ENCODE data around the gene PFDN1. TPM values are rescaled to one million over a fixed set of nuclear protein-coding genes. Genes with fewer than 3 reads are reported as not detected.

PFDN1 gene
- polyA plus RNA-seq, 1 donor: 57.7 TPM

GRCh38 chr5:140299056-140299455 is 3.8 kb downstream of the PFDN1 start:
- no peak overlapping the region for H3K27ac ChIP-seq (ENCODE audit: low read length)
- no peaks in the 10 kb centered on the region for H3K9me3 ChIP-seq (ENCODE audit: control insufficient read depth, low read depth, low read length)
- no peaks in the 10 kb centered on the region for H3K27me3 ChIP-seq (ENCODE audit: control insufficient read depth, insufficient read depth, low read length)
- no peak for DNase-seq
- H3K36me3 ChIP-seq (ENCODE audit: control insufficient read depth, insufficient read depth, low read length): peaks cover 14% of the 10 kb centered on the region
- H3K4me3 ChIP-seq (ENCODE audit: low read length): no peak overlapping the region
- no CpG with 5 or more reads among the region's 5 CpGs for WGBS (ENCODE audit: insufficient coverage, low lambda C conversion rate)
- H3K4me1 ChIP-seq (ENCODE audit: control insufficient read depth, insufficient read depth, low read length): peaks cover 7% of the 10 kb centered on the region

- DNase-seq: no peak
- 33% methylated on average over 1 of the region's 1 CpG for WGBS (ENCODE audit: insufficient coverage, low lambda C conversion rate)
- Histone ChIP-seq H3K27ac (ENCODE audit: low read length) (no peak overlapping the region), H3K4me1 (ENCODE audit: control insufficient read depth, insufficient read depth, low read length) (peaks cover 7% of the 10 kb centered on the region), H3K27me3 (ENCODE audit: control insufficient read depth, insufficient read depth, low read length) (no peaks in the 10 kb centered on the region), H3K4me3 (ENCODE audit: low read length) (no peak overlapping the region), H3K36me3 (ENCODE audit: control insufficient read depth, insufficient read depth, low read length) (peaks cover 14% of the 10 kb centered on the region), H3K9me3 (ENCODE audit: control insufficient read depth, low read depth, low read length) (no peaks in the 10 kb centered on the region)
Measured at GRCh38 chr5:140298183-140298601, 4.7 kb downstream of the PFDN1 start.

- Histone ChIP-seq H3K4me1 (ENCODE audit: control insufficient read depth, insufficient read depth, low read length) (peaks cover 7% of the 10 kb centered on the region), H3K4me3 (ENCODE audit: low read length) (no peak overlapping the region), H3K9me3 (ENCODE audit: control insufficient read depth, low read depth, low read length) (no peaks in the 10 kb centered on the region), H3K27me3 (ENCODE audit: control insufficient read depth, insufficient read depth, low read length) (no peaks in the 10 kb centered on the region), H3K27ac (ENCODE audit: low read length) (no peak overlapping the region), H3K36me3 (ENCODE audit: control insufficient read depth, insufficient read depth, low read length) (peaks cover 14% of the 10 kb centered on the region)
- WGBS (ENCODE audit: insufficient coverage, low lambda C conversion rate): 91% methylated on average over 1 of the region's 5 CpGs
- DNase-seq: no peak
Measured at GRCh38 chr5:140297283-140297682, 5.6 kb downstream of the PFDN1 start.

- Histone ChIP-seq H3K27ac (ENCODE audit: low read length) (no peak overlapping the region), H3K4me1 (ENCODE audit: control insufficient read depth, insufficient read depth, low read length) (peaks cover 5% of the 10 kb centered on the region)
Measured at GRCh38 chr5:140296289-140296688, 6.6 kb downstream of the PFDN1 start.

GRCh38 chr5:140295414-140295813 is 7.5 kb downstream of the PFDN1 start:
- H3K27ac ChIP-seq (ENCODE audit: low read length): no peak overlapping the region
- peaks cover 14% of the 10 kb centered on the region for H3K36me3 ChIP-seq (ENCODE audit: control insufficient read depth, insufficient read depth, low read length)
- peak; percentile 53 to 71 for DNase-seq
- H3K4me1 ChIP-seq (ENCODE audit: control insufficient read depth, insufficient read depth, low read length): peaks cover 5% of the 10 kb centered on the region
- WGBS (ENCODE audit: insufficient coverage, low lambda C conversion rate): 80% methylated on average over 1 of the region's 1 CpG
- no peaks in the 10 kb centered on the region for H3K27me3 ChIP-seq (ENCODE audit: control insufficient read depth, insufficient read depth, low read length)
- no peaks in the 10 kb centered on the region for H3K9me3 ChIP-seq (ENCODE audit: control insufficient read depth, low read depth, low read length)
- H3K4me3 ChIP-seq (ENCODE audit: low read length): no peak overlapping the region

More at GRCh38 chr5:140296289-140296688, 6.6 kb downstream of the PFDN1 start:
- Histone ChIP-seq H3K36me3 (ENCODE audit: control insufficient read depth, insufficient read depth, low read length) (peaks cover 14% of the 10 kb centered on the region), H3K27me3 (ENCODE audit: control insufficient read depth, insufficient read depth, low read length) (no peaks in the 10 kb centered on the region), H3K9me3 (ENCODE audit: control insufficient read depth, low read depth, low read length) (no peaks in the 10 kb centered on the region), H3K4me3 (ENCODE audit: low read length) (no peak overlapping the region)
- DNase-seq: no peak
- 100% methylated on average over 2 of the region's 3 CpGs for WGBS (ENCODE audit: insufficient coverage, low lambda C conversion rate)

GRCh38 chr5:140294753-140295152 is 8.1 kb downstream of the PFDN1 start:
- no peak overlapping the region for H3K27ac ChIP-seq (ENCODE audit: low read length)
- WGBS (ENCODE audit: insufficient coverage, low lambda C conversion rate): 50% methylated on average over 1 of the region's 2 CpGs
- no peaks in the 10 kb centered on the region for H3K9me3 ChIP-seq (ENCODE audit: control insufficient read depth, low read depth, low read length)
- peaks cover 5% of the 10 kb centered on the region for H3K4me1 ChIP-seq (ENCODE audit: control insufficient read depth, insufficient read depth, low read length)
- H3K4me3 ChIP-seq (ENCODE audit: low read length): no peak overlapping the region
- no peaks in the 10 kb centered on the region for H3K27me3 ChIP-seq (ENCODE audit: control insufficient read depth, insufficient read depth, low read length)
- peaks cover 11% of the 10 kb centered on the region for H3K36me3 ChIP-seq (ENCODE audit: control insufficient read depth, insufficient read depth, low read length)
- DNase-seq: no peak

GRCh38 chr5:140293849-140294100 is 9.1 kb downstream of the PFDN1 start:
- peaks cover 5% of the 10 kb centered on the region for H3K4me1 ChIP-seq (ENCODE audit: control insufficient read depth, insufficient read depth, low read length)
- no peaks in the 10 kb centered on the region for H3K9me3 ChIP-seq (ENCODE audit: control insufficient read depth, low read depth, low read length)
- WGBS (ENCODE audit: insufficient coverage, low lambda C conversion rate): 80% methylated on average over 1 of the region's 1 CpG

GRCh38 chr5:140293091-140293848 is 9.6 kb downstream of the PFDN1 start:
- 10% methylated on average over 2 of the region's 4 CpGs for WGBS (ENCODE audit: insufficient coverage, low lambda C conversion rate)
- H3K4me1 ChIP-seq (ENCODE audit: control insufficient read depth, insufficient read depth, low read length): peaks cover 5% of the 10 kb centered on the region
- DNase-seq: peak in 1 of 2 donors; percentile 41
- H3K27me3 ChIP-seq (ENCODE audit: control insufficient read depth, insufficient read depth, low read length): no peaks in the 10 kb centered on the region
- no peaks in the 10 kb centered on the region for H3K36me3 ChIP-seq (ENCODE audit: control insufficient read depth, insufficient read depth, low read length)
- H3K4me3 ChIP-seq (ENCODE audit: low read length): no peak overlapping the region
- no peaks in the 10 kb centered on the region for H3K9me3 ChIP-seq (ENCODE audit: control insufficient read depth, low read depth, low read length)
- H3K27ac ChIP-seq (ENCODE audit: low read length): peak overlapping the region; percentile 5

More at GRCh38 chr5:140293849-140294100, 9.1 kb downstream of the PFDN1 start:
- H3K27me3 ChIP-seq (ENCODE audit: control insufficient read depth, insufficient read depth, low read length): no peaks in the 10 kb centered on the region
- no peak overlapping the region for H3K4me3 ChIP-seq (ENCODE audit: low read length)
- peak overlapping the region; percentile 5 for H3K27ac ChIP-seq (ENCODE audit: low read length)
- H3K36me3 ChIP-seq (ENCODE audit: control insufficient read depth, insufficient read depth, low read length): peaks cover 3% of the 10 kb centered on the region
- no peak for DNase-seq

GRCh38 chr5:140292212-140293036 is 10.5 kb downstream of the PFDN1 start:
- H3K4me1 ChIP-seq (ENCODE audit: control insufficient read depth, insufficient read depth, low read length): peaks cover 5% of the 10 kb centered on the region
- no peak overlapping the region for H3K27ac ChIP-seq (ENCODE audit: low read length)
- H3K27me3 ChIP-seq (ENCODE audit: control insufficient read depth, insufficient read depth, low read length): no peaks in the 10 kb centered on the region
- H3K9me3 ChIP-seq (ENCODE audit: control insufficient read depth, low read depth, low read length): no peaks in the 10 kb centered on the region
- H3K36me3 ChIP-seq (ENCODE audit: control insufficient read depth, insufficient read depth, low read length): no peaks in the 10 kb centered on the region
- no peak for DNase-seq
- H3K4me3 ChIP-seq (ENCODE audit: low read length): no peak overlapping the region
- 67% methylated on average over 1 of the region's 1 CpG for WGBS (ENCODE audit: insufficient coverage, low lambda C conversion rate)

GRCh38 chr5:140287801-140288521 is 14.9 kb downstream of the PFDN1 start:
- no peak overlapping the region for H3K27ac ChIP-seq (ENCODE audit: low read length)
- H3K4me1 ChIP-seq (ENCODE audit: control insufficient read depth, insufficient read depth, low read length): no peaks in the 10 kb centered on the region
- no peak for DNase-seq
- no peaks in the 10 kb centered on the region for H3K27me3 ChIP-seq (ENCODE audit: control insufficient read depth, insufficient read depth, low read length)
- no peak overlapping the region for H3K4me3 ChIP-seq (ENCODE audit: low read length)
- H3K9me3 ChIP-seq (ENCODE audit: control insufficient read depth, low read depth, low read length): no peaks in the 10 kb centered on the region
- no peaks in the 10 kb centered on the region for H3K36me3 ChIP-seq (ENCODE audit: control insufficient read depth, insufficient read depth, low read length)
- WGBS (ENCODE audit: insufficient coverage, low lambda C conversion rate): 89% methylated on average over 4 of the region's 7 CpGs
